SK-N-SH (cell line): Measurements from ENCODE around the gene ELAPOR1. TPM values are rescaled to one million over a fixed set of nuclear protein-coding genes. Genes with fewer than 3 reads are reported as not detected.

Source experiments
- CTCF ChIA-PET: fragments of 300-600, 350-600 bp; formaldehyde crosslinking; extraction: SDS; loops from one replicate; lab custom pipeline; 2021; lab: Yijun Ruan, JAX
- POLR2A ChIA-PET: fragments of 350-600 bp; sonication (Branson Sonifier 250); formaldehyde crosslinking; extraction: SDS; loops from one replicate; lab custom pipeline; 2020; ENCODE audit warnings: antibody characterized with exemption, inconsistent platforms; lab: Yijun Ruan, JAX
- DNase-seq: peaks from one replicate; pipeline ENCODE4 v3.0.0; 2012
- H2AFZ ChIP-seq: fragments of 200-600 bp; sonication (generic); 2 replicates; pipeline ENCODE4 v1.8.1; 2016; ENCODE audit warnings: antibody characterized with exemption, mild to moderate bottlenecking, low read depth
- H3F3A ChIP-seq: fragments of 200-600 bp; sonication (generic); replicated peaks from 2 replicates; pipeline ENCODE3; 2016; ENCODE audit warnings: antibody characterized with exemption, mild to moderate bottlenecking; ENCODE audit not compliant: insufficient read depth
- H3K27ac ChIP-seq, 2 experiments: fragments of 200-500 bp in 1 of 2; fragments of 200-600 bp in 1 of 2; sonication (Bioruptor generic) in 1 of 2; sonication (generic), shearing (Covaris generic) in 1 of 2; 2 replicates each; pipeline versions ENCODE4 v1.5.1 to v1.6.1; 2014 to 2016; ENCODE audit warnings: low read depth in 2 of 2, inconsistent platforms in 1 of 2, low read length in 1 of 2, mild to moderate bottlenecking in 1 of 2, mixed read lengths in 1 of 2
- H3K27me3 ChIP-seq: fragments of 200-600 bp; sonication (generic), shearing (Covaris generic); 2 replicates; pipeline ENCODE4 v1.6.1; 2016; ENCODE audit warnings: mixed run types; ENCODE audit not compliant: insufficient read depth
- H3K36me3 ChIP-seq, 2 experiments: fragments of 200-500 bp in 1 of 2; fragments of 200-600 bp in 1 of 2; sonication (Bioruptor generic) in 1 of 2; sonication (generic) in 1 of 2; replicated peaks in 1 of 2; 2 replicates each; pipeline versions ENCODE3 to v1.5.1; 2014 to 2016; ENCODE audit warnings: low read length in 1 of 2, mild to moderate bottlenecking in 1 of 2; ENCODE audit not compliant: insufficient read depth in 2 of 2, control insufficient read depth in 1 of 2
- H3K4me1 ChIP-seq, 2 experiments: fragments of 200-500 bp in 1 of 2; fragments of 200-600 bp in 1 of 2; sonication (Bioruptor generic) in 1 of 2; sonication (generic), shearing (Covaris generic) in 1 of 2; 2 replicates each; pipeline versions ENCODE4 v1.5.1 to v1.6.1; 2014 to 2016; ENCODE audit warnings: low read depth in 1 of 2, low read length in 1 of 2, mixed run types in 1 of 2; ENCODE audit not compliant: insufficient read depth in 2 of 2, control insufficient read depth in 1 of 2
- H3K4me2 ChIP-seq: fragments of 200-600 bp; sonication (generic), shearing (Covaris generic); 2 replicates; pipeline ENCODE4 v1.6.1; 2017; ENCODE audit warnings: mixed run types
- H3K4me3 ChIP-seq, 2 experiments: fragments of 200-500 bp in 1 of 2; fragments of 200-600 bp in 1 of 2; sonication (Bioruptor generic) in 1 of 2; sonication (generic), shearing (Covaris generic) in 1 of 2; 2 replicates each; pipeline versions ENCODE4 v1.5.1 to v1.8.1; 2014 to 2016; ENCODE audit warnings: low read depth in 2 of 2, inconsistent platforms in 1 of 2, low read length in 1 of 2, mild to moderate bottlenecking in 1 of 2, mixed read lengths in 1 of 2, moderate library complexity in 1 of 2
- H3K79me2 ChIP-seq: fragments of 200-600 bp; sonication (generic); 2 replicates; pipeline ENCODE4 v1.8.1; 2017; ENCODE audit warnings: mild to moderate bottlenecking; ENCODE audit not compliant: insufficient read depth
- H3K9ac ChIP-seq: fragments of 200-600 bp; sonication (generic); 2 replicates; pipeline ENCODE4 v1.6.1; 2017; ENCODE audit warnings: mixed run types
- H3K9me2 ChIP-seq: fragments of 200-600 bp; sonication (generic); 2 replicates; pipeline ENCODE4 v1.6.1; 2017; ENCODE audit warnings: mixed run types
- H3K9me3 ChIP-seq: fragments of 200-600 bp; sonication (generic); 2 replicates; pipeline ENCODE4 v1.6.1; 2017; ENCODE audit warnings: mixed run types, mild to moderate bottlenecking, moderate library complexity
- H4K20me1 ChIP-seq: fragments of 200-600 bp; sonication (generic); 2 replicates; pipeline ENCODE4 v1.6.1; 2017; ENCODE audit warnings: mild to moderate bottlenecking, mixed run types; ENCODE audit not compliant: insufficient read depth
- CHD2 ChIP-seq: fragments of 150-350 bp; IDR thresholded peaks from 2 replicates; pipeline ENCODE4 v1.6.1; 2018; ENCODE audit warnings: low read length; ENCODE audit not compliant: partially characterized antibody
- ELF1 ChIP-seq: IDR thresholded peaks from 2 replicates; pipeline ENCODE4 v1.4.0; 2012
- EP300 ChIP-seq, 2 experiments: IDR thresholded peaks; 2 replicates each; pipeline versions ENCODE4 v1.4.0 to v1.6.1; 2012; ENCODE audit warnings: borderline replicate concordance in 1 of 2, low read depth in 1 of 2, low read length in 1 of 2
- FOSL2 ChIP-seq: IDR thresholded peaks from 2 replicates; pipeline ENCODE4 v1.4.0; 2012; ENCODE audit warnings: low read depth, mild to moderate bottlenecking, moderate library complexity, borderline replicate concordance
- JUND ChIP-seq: IDR thresholded peaks from 2 replicates; pipeline ENCODE4 v1.4.0; 2012
- MAX ChIP-seq: IDR thresholded peaks from 2 replicates; pipeline ENCODE4 v1.4.0; 2012; ENCODE audit warnings: low read depth
- MEF2A ChIP-seq: IDR thresholded peaks from 2 replicates; pipeline ENCODE4 v1.4.0; 2012; ENCODE audit warnings: low read depth, borderline replicate concordance
- MXI1 ChIP-seq: IDR thresholded peaks from 2 replicates; pipeline ENCODE4 v1.6.1; 2012; ENCODE audit warnings: mild to moderate bottlenecking, low read depth, low read length, improper control_type of control experiment
- NFIC ChIP-seq: IDR thresholded peaks from 2 replicates; pipeline ENCODE4 v1.4.0; 2012; ENCODE audit warnings: borderline replicate concordance
- NRF1 ChIP-seq: IDR thresholded peaks from 2 replicates; pipeline ENCODE4 v1.6.1; 2012; ENCODE audit warnings: low read depth, mild to moderate bottlenecking, low read length
- RAD21 ChIP-seq: IDR thresholded peaks from 2 replicates; pipeline ENCODE4 v1.6.1; 2012; ENCODE audit warnings: mild to moderate bottlenecking, low read length
- RXRA ChIP-seq: IDR thresholded peaks from 2 replicates; pipeline ENCODE4 v1.4.0; 2012; ENCODE audit warnings: low read depth, mild to moderate bottlenecking, borderline replicate concordance
- TAF1 ChIP-seq: IDR thresholded peaks from 2 replicates; pipeline ENCODE4 v1.6.1; 2012; ENCODE audit warnings: low read depth, mild to moderate bottlenecking, low read length, moderate library complexity, borderline replicate concordance
- TCF12 ChIP-seq: IDR thresholded peaks from 2 replicates; pipeline ENCODE4 v1.4.0; 2012
- USF1 ChIP-seq: IDR thresholded peaks from 2 replicates; pipeline ENCODE4 v1.4.0; 2012; ENCODE audit warnings: low read depth, borderline replicate concordance
- whole genome bisulfite sequencing: methylation state at CpG from one replicate; pipeline ENCODE4 v1.1.6; 2017; ENCODE audit warnings: low lambda C conversion rate; 5-methylcytosine and 5-hydroxymethylcytosine counted together
- polyA plus RNA-seq, 3 experiments: library from polyadenylated mRNA; depleted of rRNA; stranded (reverse); fragments of >200 nt; gene quantifications; 2 replicates each; pipeline ENCODE4 v1.2.3, GENCODE V29; 2012
- TF ChIP-seq, protein P1 (sequence below): IDR thresholded peaks from 2 replicates; pipeline ENCODE4; 2012
- TF ChIP-seq, protein P2 (sequence below): IDR thresholded peaks from 2 replicates; pipeline ENCODE4 v1.4.0; 2012; ENCODE audit warnings: low read depth, borderline replicate concordance

ELAPOR1 gene
- polyA plus RNA-seq, 1 of the 3 experiments (the other 2 are of a cell fraction), result 1.2 TPM

GRCh38 chr1:109133002-109133706 is 19.2 kb downstream of the ELAPOR1 start:
- no peak overlapping the region for H3K4me3 ChIP-seq
- no peak overlapping the region for H3K4me2 ChIP-seq
- H3K79me2 ChIP-seq, result no peaks in the 10 kb centered on the region
- no peaks in the 10 kb centered on the region for H3K9me2 ChIP-seq
- ChIA-PET POLR2A (interaction anchor here (0.7 kb wide), 1 partner anchor 22 kb away, joined by 4 read pairs; no protein-coding TSS in a partner anchor), CTCF (interaction anchor here (1.1 to 1.5 kb wide), 3 partner anchors 16 to 131 kb away, joined by 3 to 4 read pairs (median 3); no protein-coding TSS in a partner anchor)
- no peak for DNase-seq
- no peaks in the 10 kb centered on the region for H4K20me1 ChIP-seq
- 55% methylated on average over 4 of the region's 4 CpGs for WGBS
- H3K9me3 ChIP-seq, result no peaks in the 10 kb centered on the region
- peaks cover 0 to 8% of the 10 kb centered on the region in 2 experiments; a peak in 2 of 4 replicates for H3K4me1 ChIP-seq
- no peak overlapping the region for H3K9ac ChIP-seq
- no peak overlapping the region for H3K27ac ChIP-seq
- no peaks in the 10 kb centered on the region for H3K36me3 ChIP-seq
- H3K27me3 ChIP-seq, result no peaks in the 10 kb centered on the region
- TF ChIP-seq MEF2A, result no peak
- no peak for TF ChIP-seq JUND
- no peak for TF ChIP-seq NRF1
- no peak for TF ChIP-seq MAX
- TF ChIP-seq MXI1, result no peak
- no peak for TF ChIP-seq ELF1
- TF ChIP-seq RAD21, result no peak
- no peak for TF ChIP-seq USF1
- no peak overlapping the region for H2AFZ ChIP-seq
- no peaks in the 10 kb centered on the region for H3F3A ChIP-seq

- Histone ChIP-seq H3K27ac (no peak overlapping the region), H3K9me3 (no peaks in the 10 kb centered on the region), H3K4me2 (no peak overlapping the region), H3K9me2 (no peaks in the 10 kb centered on the region), H3K27me3 (no peaks in the 10 kb centered on the region), H3K9ac (no peak overlapping the region), H3K4me1 (peaks cover 0 to 8% of the 10 kb centered on the region in 2 experiments; a peak in 2 of 4 replicates)
- no peak for DNase-seq
- TF ChIP-seq MXI1 (no peak), CHD2 (no peak), RXRA (no peak), NFIC (no peak), EP300 (IDR thresholded peaks at IDR 0.05; ENCODE audit: borderline replicate concordance in 1 of 2, low read depth in 1 of 2, low read length in 1 of 2) (no peak), TCF12 (no peak), TAF1 (no peak), FOSL2 (no peak), MAX (no peak)
- TF ChIP-seq, protein P1, sequence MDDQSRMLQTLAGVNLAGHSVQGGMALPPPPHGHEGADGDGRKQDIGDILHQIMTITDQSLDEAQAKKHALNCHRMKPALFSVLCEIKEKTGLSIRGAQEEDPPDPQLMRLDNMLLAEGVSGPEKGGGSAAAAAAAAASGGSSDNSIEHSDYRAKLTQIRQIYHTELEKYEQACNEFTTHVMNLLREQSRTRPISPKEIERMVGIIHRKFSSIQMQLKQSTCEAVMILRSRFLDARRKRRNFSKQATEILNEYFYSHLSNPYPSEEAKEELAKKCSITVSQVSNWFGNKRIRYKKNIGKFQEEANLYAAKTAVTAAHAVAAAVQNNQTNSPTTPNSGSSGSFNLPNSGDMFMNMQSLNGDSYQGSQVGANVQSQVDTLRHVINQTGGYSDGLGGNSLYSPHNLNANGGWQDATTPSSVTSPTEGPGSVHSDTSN, result no peak
- TF ChIP-seq, protein P2, sequence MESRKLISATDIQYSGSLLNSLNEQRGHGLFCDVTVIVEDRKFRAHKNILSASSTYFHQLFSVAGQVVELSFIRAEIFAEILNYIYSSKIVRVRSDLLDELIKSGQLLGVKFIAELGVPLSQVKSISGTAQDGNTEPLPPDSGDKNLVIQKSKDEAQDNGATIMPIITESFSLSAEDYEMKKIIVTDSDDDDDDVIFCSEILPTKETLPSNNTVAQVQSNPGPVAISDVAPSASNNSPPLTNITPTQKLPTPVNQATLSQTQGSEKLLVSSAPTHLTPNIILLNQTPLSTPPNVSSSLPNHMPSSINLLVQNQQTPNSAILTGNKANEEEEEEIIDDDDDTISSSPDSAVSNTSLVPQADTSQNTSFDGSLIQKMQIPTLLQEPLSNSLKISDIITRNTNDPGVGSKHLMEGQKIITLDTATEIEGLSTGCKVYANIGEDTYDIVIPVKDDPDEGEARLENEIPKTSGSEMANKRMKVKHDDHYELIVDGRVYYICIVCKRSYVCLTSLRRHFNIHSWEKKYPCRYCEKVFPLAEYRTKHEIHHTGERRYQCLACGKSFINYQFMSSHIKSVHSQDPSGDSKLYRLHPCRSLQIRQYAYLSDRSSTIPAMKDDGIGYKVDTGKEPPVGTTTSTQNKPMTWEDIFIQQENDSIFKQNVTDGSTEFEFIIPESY, result no peak
- TF ChIP-seq, all 33 proteins: peak for 0
- ChIA-PET POLR2A (interaction anchor here (0.7 kb wide), 1 partner anchor 23 kb away, joined by 4 read pairs; no protein-coding TSS in a partner anchor), CTCF (interaction anchor here (1.1 to 2.5 kb wide), 4 partner anchors 15 to 130 kb away, joined by 3 to 13 read pairs (median 4); a partner anchor contains a TSS)
- no peak overlapping the region for H2AFZ ChIP-seq
- 66% methylated on average over 2 of the region's 2 CpGs for WGBS
- no peaks in the 10 kb centered on the region for H3F3A ChIP-seq
- no peaks in the 10 kb centered on the region for H3K36me3 ChIP-seq
- no peak overlapping the region for H3K4me3 ChIP-seq
- no peaks in the 10 kb centered on the region for H3K79me2 ChIP-seq
- no peaks in the 10 kb centered on the region for H4K20me1 ChIP-seq
These were observed 19.9 kb downstream of the ELAPOR1 start for GRCh38 chr1:109133815-109134214.
